Activated B cell treated with CpG ODN at 0.5 μM for 24 hours (primary cell): ENCODE results near the gene MDM2. TPM values are rescaled to one million over a fixed set of nuclear protein-coding genes. Genes with fewer than 3 reads are reported as not detected.

Source experiments
- ATAC-seq: fragments of 200-7000 bp; cut with Tn5 transposase; one replicate; pipeline ENCODE4 v1.10.0; 2021; ENCODE audit warnings: low read depth, mild to moderate bottlenecking, moderate library complexity
- CTCF ChIA-PET: fragments of 350-600 bp; sonication (Branson Sonifier 250); formaldehyde crosslinking; loops from one replicate; lab custom pipeline; 2021; ENCODE audit warnings: antibody characterized with exemption; lab: Charles Lee
- POLR2A ChIA-PET: fragments of 350-600 bp; sonication (Branson Sonifier 250); formaldehyde crosslinking; loops from one replicate; lab custom pipeline; 2021; ENCODE audit warnings: antibody characterized with exemption; lab: Charles Lee
- DNase-seq: peaks from one replicate; pipeline ENCODE4 v3.0.0; 2022
- H3K27ac Mint-ChIP-seq: one replicate; pipeline ENCODE4 v1.8.0; 2020; ENCODE audit warnings: mixed read lengths
- H3K27me3 Mint-ChIP-seq: one replicate; pipeline ENCODE4 v1.8.0; 2021; ENCODE audit warnings: mixed read lengths
- H3K36me3 Mint-ChIP-seq: one replicate; pipeline ENCODE4 v1.8.0; 2021; ENCODE audit warnings: low read depth, mixed read lengths
- H3K4me1 Mint-ChIP-seq: one replicate; pipeline ENCODE4 v1.8.0; 2021; ENCODE audit warnings: mixed read lengths
- H3K4me3 Mint-ChIP-seq: one replicate; pipeline ENCODE4 v1.8.0; 2020; ENCODE audit warnings: mild to moderate bottlenecking, mixed read lengths
- H3K9me3 Mint-ChIP-seq: one replicate; pipeline ENCODE4 v1.8.0; 2020; ENCODE audit warnings: mixed read lengths
- CTCF ChIP-seq: fragments of 200-600 bp; IDR thresholded peaks from one replicate; pipeline ENCODE4 v1.8.0; 2022; ENCODE audit warnings: antibody characterized with exemption, mild to moderate bottlenecking
- intact Hi-C: fragments of 100-400 bp; cut with micrococcal nuclease; formaldehyde crosslinking; loops from one replicate; pipeline ENCODE4 v1.15.1; 2024
- total RNA-seq: library from RNA; stranded (reverse); gene quantifications from 2 replicates; pipeline ENCODE4 v1.2.3, GENCODE V29; 2022

Gene MDM2
- total RNA-seq, 1 donor from 2014 or later = 90.8 TPM

GRCh38 chr12:68844318-68844745, 36.4 kb downstream of the MDM2 start:
- no peak overlapping the region for H3K4me3 Mint-ChIP-seq
- ATAC-seq = no peak
- no peak for TF ChIP-seq CTCF
- POLR2A ChIA-PET = interaction anchor here (0.5 kb wide), 1 partner anchor 574 kb away, joined by 6 read pairs; no protein-coding TSS in a partner anchor
- no peak overlapping the region for H3K27ac Mint-ChIP-seq
- intact Hi-C loops = no loop called here
- peaks cover 34% of the 10 kb centered on the region for H3K36me3 Mint-ChIP-seq
- CTCF ChIA-PET = interaction anchor here (0.7 kb wide), 1 partner anchor 13 kb away, joined by 3 read pairs; no protein-coding TSS in a partner anchor
- H3K9me3 Mint-ChIP-seq = no peaks in the 10 kb centered on the region
- no peak for DNase-seq
- no peaks in the 10 kb centered on the region for H3K4me1 Mint-ChIP-seq
- H3K27me3 Mint-ChIP-seq = no peaks in the 10 kb centered on the region

GRCh38 chr12:68844788-68845695, 37.1 kb downstream of the MDM2 start:
- ChIA-PET POLR2A (interaction anchor here (0.5 kb wide), 1 partner anchor 573 kb away, joined by 6 read pairs; no protein-coding TSS in a partner anchor), CTCF (no interaction called here)
- Mint-ChIP-seq H3K4me3 (no peak overlapping the region), H3K4me1 (no peaks in the 10 kb centered on the region), H3K36me3 (peaks cover 31% of the 10 kb centered on the region), H3K9me3 (no peaks in the 10 kb centered on the region), H3K27me3 (no peaks in the 10 kb centered on the region), H3K27ac (no peak overlapping the region)
- intact Hi-C loops = no loop called here
- DNase-seq (no peak), ATAC-seq (no peak)
- no peak for TF ChIP-seq CTCF

GRCh38 chr12:68846811-68847210, 38.8 kb downstream of the MDM2 start:
- no peaks in the 10 kb centered on the region for H3K4me1 Mint-ChIP-seq
- DNase-seq (no peak), ATAC-seq (no peak)
- H3K36me3 Mint-ChIP-seq = peaks cover 16% of the 10 kb centered on the region
- H3K27me3 Mint-ChIP-seq = no peaks in the 10 kb centered on the region
- H3K27ac Mint-ChIP-seq = no peak overlapping the region
- no peak overlapping the region for H3K4me3 Mint-ChIP-seq
- intact Hi-C loops = no loop called here
- ChIA-PET POLR2A (no interaction called here), CTCF (no interaction called here)
- no peak for TF ChIP-seq CTCF
- no peaks in the 10 kb centered on the region for H3K9me3 Mint-ChIP-seq

- Mint-ChIP-seq H3K4me3 (no peak overlapping the region), H3K9me3 (no peaks in the 10 kb centered on the region), H3K36me3 (no peaks in the 10 kb centered on the region), H3K4me1 (no peaks in the 10 kb centered on the region), H3K27ac (no peak overlapping the region), H3K27me3 (no peaks in the 10 kb centered on the region)
- ATAC-seq (no peak), DNase-seq (no peak)
- CTCF ChIA-PET = no interaction called here
- POLR2A ChIA-PET = no interaction called here
- no peak for TF ChIP-seq CTCF
- intact Hi-C loops = no loop called here
These were observed 42.4 kb downstream of the MDM2 start for GRCh38 chr12:68850390-68850789.

GRCh38 chr12:68851592-68852306, 43.8 kb downstream of the MDM2 start:
- no peaks in the 10 kb centered on the region for H3K9me3 Mint-ChIP-seq
- no peaks in the 10 kb centered on the region for H3K27me3 Mint-ChIP-seq
- peaks cover 4% of the 10 kb centered on the region for H3K36me3 Mint-ChIP-seq
- CTCF ChIA-PET = no interaction called here
- intact Hi-C loops = no loop called here
- no peaks in the 10 kb centered on the region for H3K4me1 Mint-ChIP-seq
- no peak for ATAC-seq
- H3K27ac Mint-ChIP-seq = no peak overlapping the region
- DNase-seq = no peak
- no peak overlapping the region for H3K4me3 Mint-ChIP-seq
- no peak for TF ChIP-seq CTCF
- POLR2A ChIA-PET = no interaction called here
